IMR-90 (cell line): ENCODE results near the gene HMGN4.

ENCODE experiments used
- CEBPB ChIP-seq: IDR thresholded peaks from 2 replicates; pipeline ENCODE4 v1.6.1; 2012; ENCODE audit warnings: low read depth, low read length, improper control_type of control experiment
- CTCF ChIP-seq: conservative IDR thresholded peaks from 2 replicates; pipeline ENCODE4 v1.5.1; 2012; ENCODE audit warnings: mild to moderate bottlenecking, low read depth, low read length, improper control_type of control experiment
- ELK1 ChIP-seq: fragments of 150-350 bp; IDR thresholded peaks from 2 replicates; pipeline ENCODE4 v1.6.1; 2016; ENCODE audit warnings: low read depth, mild to moderate bottlenecking, low read length, moderate library complexity, borderline replicate concordance
- MAFK ChIP-seq: IDR thresholded peaks from 2 replicates; pipeline ENCODE4 v1.6.1; 2012; ENCODE audit warnings: low read depth, low read length, improper control_type of control experiment
- SMC3 ChIP-seq: fragments of 150-350 bp; IDR thresholded peaks from 2 replicates; pipeline ENCODE4 v1.6.1; 2016; ENCODE audit warnings: low read depth, mild to moderate bottlenecking, antibody characterized with exemption, low read length, moderate library complexity

- TF ChIP-seq CTCF, result 0 out of 2 replicates have a peak, but pooled peaks have one; percentile 13
- no peak for TF ChIP-seq MAFK
- no peak for TF ChIP-seq SMC3
- no peak for TF ChIP-seq ELK1
- no peak for TF ChIP-seq CEBPB
These were observed 16.4 kb upstream of the HMGN4 start for GRCh38 chr6:26521600-26522391.
